WERI-Rb-1 (cell line): ENCODE measurements around the gene ESPL1.

Source experiments
- DNase-seq: peaks from one replicate; pipeline ENCODE4 v3.0.0-alpha.2; 2020
- H3K27ac ChIP-seq: fragments of 250-450 bp; sonication (Bioruptor Pico); 2 replicates; pipeline ENCODE4 v1.5.1; 2020; ENCODE audit warnings: mild to moderate bottlenecking, moderate library complexity
- H3K27me3 ChIP-seq: fragments of 250-450 bp; sonication (Bioruptor Pico); 2 replicates; pipeline ENCODE4 v1.5.1; 2021; ENCODE audit warnings: mild to moderate bottlenecking, low read depth, moderate library complexity; ENCODE audit not compliant: insufficient read depth, severe bottlenecking
- H3K36me3 ChIP-seq: fragments of 250-450 bp; sonication (Bioruptor Pico); 2 replicates; pipeline ENCODE4 v1.5.1; 2020; ENCODE audit warnings: mild to moderate bottlenecking, moderate library complexity
- H3K4me3 ChIP-seq: 2 replicates; pipeline ENCODE4 v1.5.1; 2011; ENCODE audit warnings: low read depth, mild to moderate bottlenecking, control low read depth, low read length
- H3K9me3 ChIP-seq: fragments of 250-450 bp; sonication (Bioruptor Pico); 2 replicates; pipeline ENCODE4 v1.5.1; 2021; ENCODE audit warnings: mild to moderate bottlenecking, moderate library complexity; ENCODE audit not compliant: severe bottlenecking
- TF ChIP-seq, protein P1 (sequence below): IDR thresholded peaks from 2 replicates; pipeline ENCODE4 v1.5.1; 2011; ENCODE audit warnings: low read depth, mild to moderate bottlenecking, control low read depth, inconsistent platforms, low read length

The ESPL1 gene

DNA sequence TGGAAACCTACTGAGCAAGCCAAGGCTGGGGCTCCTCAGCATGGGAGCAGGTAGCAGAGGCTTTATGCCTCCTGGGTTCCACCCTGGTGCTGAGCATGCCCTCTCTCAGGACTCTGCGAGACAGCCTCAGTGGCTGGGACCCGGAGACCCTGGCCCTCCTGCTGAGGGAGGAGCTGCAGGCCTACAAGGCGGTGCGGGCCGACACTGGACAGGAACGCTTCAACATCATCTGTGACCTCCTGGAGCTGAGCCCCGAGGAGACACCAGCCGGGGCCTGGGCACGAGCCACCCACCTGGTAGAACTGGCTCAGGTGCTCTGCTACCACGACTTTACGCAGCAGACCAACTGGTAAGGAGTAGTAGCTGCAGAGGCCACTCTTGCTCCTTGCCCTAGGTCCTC, 8.4 kb downstream of the ESPL1 start:
- Histone ChIP-seq H3K9me3 (no peaks in the 10 kb centered on the region), H3K36me3 (peaks cover 87% of the 10 kb centered on the region), H3K4me3 (no peak overlapping the region), H3K27ac (no peak overlapping the region), H3K27me3 (no peaks in the 10 kb centered on the region)
- no peak for DNase-seq
- TF ChIP-seq, protein P1, sequence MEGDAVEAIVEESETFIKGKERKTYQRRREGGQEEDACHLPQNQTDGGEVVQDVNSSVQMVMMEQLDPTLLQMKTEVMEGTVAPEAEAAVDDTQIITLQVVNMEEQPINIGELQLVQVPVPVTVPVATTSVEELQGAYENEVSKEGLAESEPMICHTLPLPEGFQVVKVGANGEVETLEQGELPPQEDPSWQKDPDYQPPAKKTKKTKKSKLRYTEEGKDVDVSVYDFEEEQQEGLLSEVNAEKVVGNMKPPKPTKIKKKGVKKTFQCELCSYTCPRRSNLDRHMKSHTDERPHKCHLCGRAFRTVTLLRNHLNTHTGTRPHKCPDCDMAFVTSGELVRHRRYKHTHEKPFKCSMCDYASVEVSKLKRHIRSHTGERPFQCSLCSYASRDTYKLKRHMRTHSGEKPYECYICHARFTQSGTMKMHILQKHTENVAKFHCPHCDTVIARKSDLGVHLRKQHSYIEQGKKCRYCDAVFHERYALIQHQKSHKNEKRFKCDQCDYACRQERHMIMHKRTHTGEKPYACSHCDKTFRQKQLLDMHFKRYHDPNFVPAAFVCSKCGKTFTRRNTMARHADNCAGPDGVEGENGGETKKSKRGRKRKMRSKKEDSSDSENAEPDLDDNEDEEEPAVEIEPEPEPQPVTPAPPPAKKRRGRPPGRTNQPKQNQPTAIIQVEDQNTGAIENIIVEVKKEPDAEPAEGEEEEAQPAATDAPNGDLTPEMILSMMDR = no peak

DNA sequence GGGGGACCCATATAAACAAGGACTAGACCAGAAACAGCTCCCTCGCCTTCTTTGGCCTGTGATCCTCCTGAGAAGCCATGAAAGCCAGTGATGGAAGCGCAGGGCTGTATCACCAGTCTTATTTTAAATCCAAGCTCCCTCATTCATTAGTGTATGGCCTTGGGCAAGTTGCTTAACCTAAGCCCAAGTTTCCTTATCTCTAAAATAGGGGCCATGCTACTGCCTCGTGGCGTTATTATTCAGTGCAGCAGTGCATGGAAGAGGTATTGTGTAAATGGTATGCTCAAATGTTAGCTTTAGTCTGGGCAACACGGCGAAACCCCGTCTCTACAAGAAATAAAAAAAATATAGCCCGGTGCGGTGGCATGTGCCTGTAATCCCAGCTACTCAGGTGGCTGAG, 9.9 kb downstream of the ESPL1 start:
- DNase-seq = no peak
- H3K36me3 ChIP-seq = peaks cover 90% of the 10 kb centered on the region

DNA sequence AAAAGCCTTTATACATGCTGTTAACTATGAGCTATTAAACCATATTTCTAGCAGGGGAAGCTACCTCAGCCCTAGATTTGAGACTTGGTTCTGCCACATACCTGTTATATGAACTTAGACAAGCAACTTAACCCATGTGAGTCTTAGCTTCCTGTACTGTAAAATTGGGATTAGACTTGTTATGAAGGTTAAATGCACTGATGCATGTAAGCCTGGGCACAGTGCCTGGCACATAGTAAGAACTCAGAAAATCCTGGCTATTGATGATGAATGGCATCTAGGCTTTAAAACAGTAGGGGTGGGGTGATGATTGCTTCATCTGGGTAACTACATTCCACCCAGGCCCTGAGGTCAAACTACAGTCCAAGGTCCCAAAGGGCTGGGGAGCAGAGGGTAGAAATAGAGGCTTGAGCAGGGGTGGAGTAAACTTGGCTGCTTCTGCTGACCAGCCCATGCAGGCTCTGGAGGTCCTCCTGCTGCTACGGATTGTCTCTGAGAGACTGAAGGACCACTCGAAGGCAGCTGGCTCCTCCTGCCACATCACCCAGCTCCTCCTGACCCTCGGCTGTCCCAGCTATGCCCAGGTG, 11.3 kb downstream of the ESPL1 start:
- DNase-seq = no peak
- TF ChIP-seq, protein P1 = no peak
- no peak overlapping the region for H3K4me3 ChIP-seq
- H3K27me3 ChIP-seq = no peaks in the 10 kb centered on the region
- H3K9me3 ChIP-seq = no peaks in the 10 kb centered on the region
- H3K36me3 ChIP-seq = peaks cover 96% of the 10 kb centered on the region
- no peak overlapping the region for H3K27ac ChIP-seq

More for the DNA sequence above, 9.9 kb downstream of the ESPL1 start:
- Histone ChIP-seq H3K9me3 (no peaks in the 10 kb centered on the region), H3K27ac (no peak overlapping the region), H3K4me3 (no peak overlapping the region), H3K27me3 (no peaks in the 10 kb centered on the region)
- TF ChIP-seq, protein P1 = no peak

DNA sequence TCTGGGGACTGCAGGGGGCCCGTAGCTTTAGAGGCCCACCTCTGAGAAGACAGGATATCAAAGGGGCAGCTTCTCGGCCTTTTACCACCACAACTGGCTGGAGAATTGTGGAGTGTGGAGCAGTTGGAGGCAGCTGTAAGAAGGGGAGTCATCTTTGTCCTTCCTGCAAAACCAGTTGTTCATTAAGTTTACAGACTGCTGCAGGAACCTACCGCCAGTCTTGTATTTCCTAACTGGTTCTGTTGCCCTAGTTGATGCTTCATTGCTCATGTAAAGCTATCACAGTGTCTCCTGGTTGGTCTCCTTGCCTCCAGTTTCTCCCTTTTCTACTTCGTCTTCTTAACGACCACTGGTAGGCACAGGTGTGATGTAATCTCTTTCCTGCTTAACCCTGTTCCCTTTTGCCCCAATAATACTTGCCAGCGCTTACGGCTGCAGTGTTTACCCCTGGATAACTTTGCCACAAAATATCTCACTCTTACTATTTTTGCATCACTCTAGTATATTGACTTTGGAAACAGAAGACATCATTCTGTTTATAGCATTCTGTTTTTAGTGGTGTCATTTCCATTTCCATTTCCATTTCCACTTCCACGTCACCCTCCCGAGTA, 11.9 kb downstream of the ESPL1 start:
- Histone ChIP-seq H3K27me3 (no peaks in the 10 kb centered on the region), H3K4me3 (no peak overlapping the region), H3K9me3 (no peaks in the 10 kb centered on the region), H3K36me3 (peaks cover 96% of the 10 kb centered on the region), H3K27ac (no peak overlapping the region)
- no peak for DNase-seq
- TF ChIP-seq, protein P1 = no peak

DNA sequence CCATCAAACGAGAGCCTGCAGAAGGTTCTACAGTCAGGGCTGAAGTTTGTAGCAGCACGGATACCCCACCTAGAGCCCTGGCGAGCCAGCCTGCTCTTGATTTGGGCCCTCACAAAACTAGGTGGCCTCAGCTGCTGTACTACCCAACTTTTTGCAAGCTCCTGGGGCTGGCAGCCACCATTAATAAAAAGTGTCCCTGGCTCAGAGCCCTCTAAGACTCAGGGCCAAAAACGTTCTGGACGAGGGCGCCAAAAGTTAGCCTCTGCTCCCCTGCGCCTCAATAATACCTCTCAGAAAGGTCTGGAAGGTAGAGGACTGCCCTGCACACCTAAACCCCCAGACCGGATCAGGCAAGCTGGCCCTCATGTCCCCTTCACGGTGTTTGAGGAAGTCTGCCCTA, 18.3 kb downstream of the ESPL1 start:
- Histone ChIP-seq H3K9me3 (no peaks in the 10 kb centered on the region), H3K27ac (no peak overlapping the region), H3K4me3 (no peak overlapping the region), H3K27me3 (no peaks in the 10 kb centered on the region), H3K36me3 (peaks cover 87% of the 10 kb centered on the region)
- no peak for DNase-seq
- TF ChIP-seq, protein P1 = no peak
